Astrocyte (in vitro differentiated cells and primary cell): ENCODE measurements around the gene AQP12A.

Experiments used
- CTCF ChIP-seq: IDR thresholded peaks from 2 replicates; pipeline ENCODE4 v1.5.1; 2011; ENCODE audit warnings: low read depth, mild to moderate bottlenecking, inconsistent platforms, low read length, moderate library complexity; ENCODE audit not compliant: insufficient read depth
- EZH2 ChIP-seq: IDR thresholded peaks from 2 replicates; pipeline ENCODE4 v1.6.1; 2012; ENCODE audit warnings: mild to moderate bottlenecking, low read length, inconsistent platforms; ENCODE audit not compliant: insufficient read depth

GRCh38 chr2:240711701-240712100 lies 20.0 kb downstream of the AQP12A start:
- TF ChIP-seq CTCF (no peak), EZH2 (no peak)
